Endothelial cell of umbilical vein (primary cell): Measurements from ENCODE around the gene INAVA. TPM values are rescaled to one million over a fixed set of nuclear protein-coding genes. Genes with fewer than 3 reads are reported as not detected.
"Not testable (repeated sequence)": the region's sequence is repeated elsewhere in the genome, so short reads cannot be mapped to it uniquely, and the experiment has no call there.

Source experiments
- BruUV-seq: library from RNA; stranded (reverse); fragments of 400-500 nt; replicated peaks from 2 replicates; lab custom pipeline; 2021; lab: Mats Ljungman, UMichigan
- CTCF ChIA-PET: fragments of 300-600, 350-600 bp; sonication (Branson Sonifier 250); formaldehyde crosslinking; loops from one replicate; lab custom pipeline; 2021; ENCODE audit warnings: antibody characterized with exemption, inconsistent platforms; lab: Charles Lee
- POLR2A ChIA-PET: fragments of 300-600, 350-600 bp; sonication (Branson Sonifier 250); formaldehyde crosslinking; loops from one replicate; lab custom pipeline; 2021; ENCODE audit warnings: antibody characterized with exemption, inconsistent platforms; lab: Charles Lee
- DNase-seq: peaks from one replicate; pipeline ENCODE4 v3.0.0-alpha.2; 2011; ENCODE audit warnings: low read depth, low spot score
- FAIRE-seq: peaks from 2 replicates; lab custom pipeline; 2011; peaks lifted over from hg19 to GRCh38; lab: Jason Lieb, UNC
- H2AFZ ChIP-seq: 2 replicates; pipeline ENCODE4 v1.6.0; 2012; ENCODE audit warnings: low read depth, low read length, control low read depth, inconsistent platforms
- H3K27ac ChIP-seq: 2 replicates; pipeline ENCODE4 v1.5.1; 2011; ENCODE audit warnings: low read depth, mild to moderate bottlenecking, control low read depth, low read length, moderate library complexity; ENCODE audit not compliant: insufficient read depth
- H3K27me3 ChIP-seq, 2 experiments: 2 replicates each; pipeline versions ENCODE4 v1.6.0 to v1.6.1; 2011; ENCODE audit warnings: low read length in 2 of 2, mixed read lengths in 1 of 2; ENCODE audit not compliant: control insufficient read depth in 2 of 2, insufficient read depth in 2 of 2
- H3K36me3 ChIP-seq, 2 experiments: 2 replicates in 1 of 2; 3 replicates in 1 of 2; pipeline ENCODE4 v1.5.1; 2011; ENCODE audit warnings: low read length in 2 of 2, mild to moderate bottlenecking in 1 of 2, moderate library complexity in 1 of 2; ENCODE audit not compliant: control insufficient read depth in 2 of 2, insufficient read depth in 2 of 2; ENCODE audit errors: extremely low read depth in 1 of 2
- H3K4me1 ChIP-seq: 3 replicates; pipeline ENCODE4 v1.5.1; 2011; ENCODE audit warnings: mild to moderate bottlenecking, low read length; ENCODE audit not compliant: control insufficient read depth, insufficient read depth; ENCODE audit errors: extremely low read depth
- H3K4me2 ChIP-seq: 2 replicates; pipeline ENCODE4 v1.6.1; 2011; ENCODE audit warnings: low read length, control low read depth, mixed read lengths; ENCODE audit not compliant: insufficient read depth
- H3K4me3 ChIP-seq, 3 experiments: fragments of 200-600 bp in 1 of 3; sonication (generic), shearing (Covaris generic) in 1 of 3; replicated peaks in 1 of 3; 2 replicates each; pipeline ENCODE4 v1.5.1; 2011 to 2016; ENCODE audit warnings: control low read depth in 3 of 3, low read length in 3 of 3, mild to moderate bottlenecking in 2 of 3, inconsistent platforms in 1 of 3, low read depth in 1 of 3, moderate library complexity in 1 of 3; ENCODE audit not compliant: insufficient read depth in 1 of 3
- H3K79me2 ChIP-seq: 2 replicates; pipeline ENCODE4 v1.6.0; 2012; ENCODE audit warnings: low read length, inconsistent platforms; ENCODE audit not compliant: control insufficient read depth, insufficient read depth
- H3K9ac ChIP-seq: replicated peaks from 2 replicates; pipeline ENCODE3; 2011; ENCODE audit warnings: low read length, control low read depth; ENCODE audit not compliant: insufficient read depth; ENCODE audit errors: extremely low read depth
- H3K9me1 ChIP-seq: replicated peaks from 3 replicates; pipeline ENCODE4 v1.6.0; 2011; ENCODE audit warnings: mild to moderate bottlenecking, low read length; ENCODE audit not compliant: control insufficient read depth, insufficient read depth; ENCODE audit errors: extremely low read depth
- H3K9me3 ChIP-seq: replicated peaks from 2 replicates; pipeline ENCODE4 v1.5.1; 2012; ENCODE audit warnings: low read length, inconsistent platforms; ENCODE audit not compliant: control insufficient read depth, insufficient read depth
- H4K20me1 ChIP-seq: replicated peaks from 2 replicates; pipeline ENCODE3; 2011; ENCODE audit warnings: mild to moderate bottlenecking, low read length; ENCODE audit not compliant: control insufficient read depth, insufficient read depth; ENCODE audit errors: extremely low read depth
- JUN ChIP-seq: IDR thresholded peaks from 2 replicates; pipeline ENCODE4 v1.6.1; 2011; ENCODE audit warnings: borderline replicate concordance, low read depth; ENCODE audit not compliant: insufficient read length, insufficient read depth
- MYC ChIP-seq: IDR thresholded peaks from one replicate; pipeline ENCODE4 v1.6.1; 2011; ENCODE audit warnings: mild to moderate bottlenecking, low read depth, low read length
- dilution Hi-C: fragments of 300-500 bp; cut with MboI; formaldehyde crosslinking; loops from one replicate; pipeline ENCODE4 v1.15.0; 2019; ENCODE audit warnings: low sequenced_read_pairs; ENCODE audit not compliant: extremely low pct_ligation_motif_present
- intact Hi-C: fragments of 100-400 bp; cut with micrococcal nuclease; formaldehyde crosslinking; loops from one replicate; pipeline ENCODE4 v1.10.0; 2022
- polyA plus RNA-seq, 4 experiments: library from polyadenylated mRNA; depleted of rRNA in 3 of 4; stranded (reverse) in 3 of 4; unstranded in 1 of 4; fragments of >200 nt; gene quantifications; 2 replicates each; pipeline versions ENCODE4 v1.2.1 to v1.2.3, GENCODE V29; 2011 to 2012; ENCODE audit warnings: missing spikeins in 1 of 4
- total RNA-seq: library from RNA; stranded (reverse); gene quantifications from 2 replicates; pipeline ENCODE4 v1.2.3, GENCODE V29; 2021
- TF ChIP-seq, protein P1 (sequence below), 2 donors: IDR thresholded peaks; 1 replicate in 1 of 2; 2 replicates in 1 of 2; pipeline ENCODE4 v1.5.1; 2011; ENCODE audit warnings: low read length in 2 of 2, mild to moderate bottlenecking in 2 of 2, moderate library complexity in 2 of 2, control low read depth in 1 of 2, inconsistent platforms in 1 of 2, low read depth in 1 of 2; ENCODE audit not compliant: insufficient read depth in 1 of 2; ENCODE audit errors: extremely low read depth in 1 of 2

INAVA gene
- total and polyA plus RNA-seq, 2 donors (not counting 3 experiments of a cell fraction or from before 2014, with no cell fraction given) = 0.42 TPM; not detected in 1

GRCh38 chr1:200960948-200961340 is 66.2 kb downstream of the INAVA start:
- TF ChIP-seq JUN = no peak
- TF ChIP-seq, protein P1, sequence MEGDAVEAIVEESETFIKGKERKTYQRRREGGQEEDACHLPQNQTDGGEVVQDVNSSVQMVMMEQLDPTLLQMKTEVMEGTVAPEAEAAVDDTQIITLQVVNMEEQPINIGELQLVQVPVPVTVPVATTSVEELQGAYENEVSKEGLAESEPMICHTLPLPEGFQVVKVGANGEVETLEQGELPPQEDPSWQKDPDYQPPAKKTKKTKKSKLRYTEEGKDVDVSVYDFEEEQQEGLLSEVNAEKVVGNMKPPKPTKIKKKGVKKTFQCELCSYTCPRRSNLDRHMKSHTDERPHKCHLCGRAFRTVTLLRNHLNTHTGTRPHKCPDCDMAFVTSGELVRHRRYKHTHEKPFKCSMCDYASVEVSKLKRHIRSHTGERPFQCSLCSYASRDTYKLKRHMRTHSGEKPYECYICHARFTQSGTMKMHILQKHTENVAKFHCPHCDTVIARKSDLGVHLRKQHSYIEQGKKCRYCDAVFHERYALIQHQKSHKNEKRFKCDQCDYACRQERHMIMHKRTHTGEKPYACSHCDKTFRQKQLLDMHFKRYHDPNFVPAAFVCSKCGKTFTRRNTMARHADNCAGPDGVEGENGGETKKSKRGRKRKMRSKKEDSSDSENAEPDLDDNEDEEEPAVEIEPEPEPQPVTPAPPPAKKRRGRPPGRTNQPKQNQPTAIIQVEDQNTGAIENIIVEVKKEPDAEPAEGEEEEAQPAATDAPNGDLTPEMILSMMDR (IDR thresholded peaks at IDR 0.05; ENCODE audit: extremely low read depth in 1 of 2, insufficient read depth in 1 of 2, low read depth in 1 of 2, low read length in 2 of 2) = no peak
- TF ChIP-seq MYC = no peak
- no peaks in the 10 kb centered on the region for H3K9me1 ChIP-seq
- H3K36me3 ChIP-seq = no peaks in the 10 kb centered on the region
- H3K9me3 ChIP-seq = no peaks in the 10 kb centered on the region
- no peak for DNase-seq
- dilution Hi-C loops (no loop called here), intact Hi-C loops (no loop called here)
- no TSS peak for BruUV-seq
- ChIA-PET POLR2A (no interaction called here), CTCF (interaction anchor here (2.2 kb wide), 1 partner anchor 11 kb away, joined by 10 read pairs; no protein-coding TSS in a partner anchor)
- peaks cover 0 to 1% of the 10 kb centered on the region in 2 experiments for H3K27me3 ChIP-seq
- no peaks in the 10 kb centered on the region for H3K79me2 ChIP-seq
- no peaks in the 10 kb centered on the region for H4K20me1 ChIP-seq
- no peak overlapping the region for H3K9ac ChIP-seq
- no peak overlapping the region for H3K4me2 ChIP-seq
- H3K4me3 ChIP-seq = no peak overlapping the region
- H3K27ac ChIP-seq = no peak overlapping the region
- no peak for FAIRE-seq
- H2AFZ ChIP-seq = no peak overlapping the region
- no peaks in the 10 kb centered on the region for H3K4me1 ChIP-seq

DNA sequence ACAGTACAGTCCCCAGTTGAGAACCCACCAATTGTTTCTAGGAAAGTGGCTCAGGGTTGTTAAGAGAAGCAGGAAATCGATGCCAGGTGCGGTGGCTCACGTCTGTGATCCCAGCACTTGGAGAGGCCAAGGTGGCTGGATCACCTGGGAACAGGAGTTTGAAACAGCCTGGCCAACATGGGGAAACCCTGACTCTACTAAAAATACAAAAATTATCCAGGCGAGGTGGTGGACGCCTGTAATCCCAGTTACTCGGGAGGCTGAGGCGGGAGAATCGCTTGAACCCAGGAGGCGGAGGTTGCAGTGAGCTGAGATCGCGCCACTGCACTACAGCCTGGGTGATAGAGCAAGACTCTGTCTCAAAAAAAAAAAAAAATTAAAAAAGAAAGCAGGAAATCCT is 67.5 kb downstream of the INAVA start:
- H3K36me3 ChIP-seq, FAIRE-seq, H3K9me3 ChIP-seq, H3K4me3 ChIP-seq, H3K79me2 ChIP-seq, H2AFZ ChIP-seq, POLR2A ChIA-PET, DNase-seq, BruUV-seq, H3K27me3 ChIP-seq, H3K9ac ChIP-seq, H4K20me1 ChIP-seq, H3K4me2 ChIP-seq, H3K9me1 ChIP-seq, dilution Hi-C loops, intact Hi-C loops, H3K4me1 ChIP-seq, H3K27ac ChIP-seq: not testable (repeated sequence)
- CTCF ChIA-PET = interaction anchor here (0.9 to 2.0 kb wide), 2 partner anchors 10 to 81 kb away, joined by 3 to 12 read pairs; no protein-coding TSS in a partner anchor
